ENCODE measurements around the gene COL20A1. TPM values are rescaled to one million over a fixed set of nuclear protein-coding genes. Genes with fewer than 3 reads are reported as not detected.
"Not testable (repeated sequence)": the region's sequence is repeated elsewhere in the genome, so short reads cannot be mapped to it uniquely, and the experiment has no call there.

The COL20A1 gene
- total RNA-seq, 5 donors from 2014 or later (not counting 1 experiment from before 2014, with no cell fraction given): 0.16 to 0.35 (median 0.23) TPM; not detected in 2

DNA sequence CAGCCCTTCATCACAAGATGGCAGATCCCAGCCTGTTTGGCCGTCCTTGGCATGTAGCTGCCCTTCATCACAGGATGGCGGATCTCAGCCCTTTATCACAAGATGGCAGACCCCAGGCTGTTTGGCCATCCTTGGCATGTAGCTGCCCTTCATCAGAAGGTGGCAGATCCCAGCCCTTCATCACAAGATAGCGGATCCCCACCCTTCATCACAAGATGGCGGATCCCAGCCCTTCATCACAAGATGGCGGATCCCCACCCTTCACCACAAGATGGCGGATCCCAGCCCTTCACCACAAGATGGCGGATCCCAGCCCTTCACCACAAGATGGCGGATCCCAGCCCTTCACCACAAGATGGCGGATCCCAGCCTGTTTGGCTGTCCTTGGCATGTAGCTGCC lies 42.1 kb downstream of the COL20A1 start:
- H3K36me3 Mint-ChIP-seq; H3K27ac Mint-ChIP-seq; DNase-seq; ATAC-seq (replicated peaks in 1 of 4); CTCF ChIA-PET; H3K9me3 ChIP-seq; H3K9me3 Mint-ChIP-seq; H3K27ac ChIP-seq (ENCODE audit: low read length); H3K4me3 Mint-ChIP-seq; H3K4me1 ChIP-seq (ENCODE audit: control insufficient read depth in 1 of 2, extremely low read depth in 1 of 2, insufficient read depth in 2 of 2, low read length in 2 of 2); H3K4me3 ChIP-seq (ENCODE audit: control insufficient read depth in 1 of 2, extremely low read depth in 1 of 2, low read length in 1 of 2); H3K36me3 ChIP-seq (ENCODE audit: control insufficient read depth in 2 of 2, extremely low read depth in 1 of 2, insufficient read depth in 1 of 2, low read length in 1 of 2); POLR2A ChIA-PET; H3K4me1 Mint-ChIP-seq: not testable (repeated sequence)
- peaks cover 0 to 42% of the 10 kb centered on the region in 2 experiments for H3K27me3 ChIP-seq (replicated peaks in 1 of 2; ENCODE audit: control insufficient read depth in 2 of 2, extremely low read depth in 1 of 2, insufficient read depth in 2 of 2, low read length in 1 of 2)
- peaks cover 25 to 31% of the 10 kb centered on the region in 2 donors for H3K27me3 Mint-ChIP-seq
- WGBS (ENCODE audit: insufficient coverage): 94% methylated on average over 2 of the region's 9 CpGs

DNA sequence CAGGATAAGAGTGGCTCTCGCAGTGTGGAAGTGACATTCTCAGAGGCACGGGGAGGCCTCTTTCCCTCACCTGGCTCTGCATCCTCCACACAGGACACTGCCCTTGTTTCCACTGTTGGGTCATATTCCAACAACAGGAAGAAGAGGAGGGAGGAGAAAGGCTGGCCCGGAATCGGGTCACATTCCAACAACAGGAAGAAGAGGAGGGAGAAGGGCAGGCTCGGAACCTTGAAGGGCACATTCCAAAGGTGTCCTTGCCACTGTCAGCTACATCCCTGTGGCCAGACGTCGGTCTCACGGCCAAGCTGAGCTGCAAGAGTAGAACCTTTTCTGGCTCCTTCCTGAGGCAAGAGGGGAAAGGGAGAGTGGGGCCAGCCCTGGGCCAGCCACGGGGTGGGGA lies 42.7 kb downstream of the COL20A1 start:
- POLR2A ChIA-PET: no interaction called here
- Histone ChIP-seq H3K27ac (ENCODE audit: low read length) (no peak overlapping the region), H3K4me3 (ENCODE audit: control insufficient read depth in 1 of 2, extremely low read depth in 1 of 2, low read length in 1 of 2) (no peak overlapping the region), H3K4me1 (ENCODE audit: control insufficient read depth in 1 of 2, extremely low read depth in 1 of 2, insufficient read depth in 2 of 2, low read length in 2 of 2) (no peaks in the 10 kb centered on the region), H3K36me3 (ENCODE audit: control insufficient read depth in 2 of 2, extremely low read depth in 1 of 2, insufficient read depth in 1 of 2, low read length in 1 of 2) (no peaks in the 10 kb centered on the region), H3K9me3 (no peaks in the 10 kb centered on the region), H3K27me3 (replicated peaks in 1 of 2; ENCODE audit: control insufficient read depth in 2 of 2, extremely low read depth in 1 of 2, insufficient read depth in 2 of 2, low read length in 1 of 2) (peaks cover 0 to 42% of the 10 kb centered on the region in 2 experiments)
- Mint-ChIP-seq H3K9me3 (peaks cover 6 to 9% (median 7%) of the 10 kb centered on the region in 3 donors), H3K27ac (no peak overlapping the region), H3K4me3 (no peak overlapping the region), H3K27me3 (peaks cover 26 to 38% of the 10 kb centered on the region in 2 donors), H3K4me1 (no peaks in the 10 kb centered on the region), H3K36me3 (no peaks in the 10 kb centered on the region)
- DNase-seq (no peak), ATAC-seq (replicated peaks in 1 of 4) (no peak)
- CTCF ChIA-PET: no interaction called here
- 61% methylated on average over 4 of the region's 9 CpGs for WGBS (ENCODE audit: insufficient coverage)

GRCh38 chr20:63336232-63336752 lies 43.3 kb downstream of the COL20A1 start:
- peaks cover 6 to 9% (median 7%) of the 10 kb centered on the region in 3 donors for H3K9me3 Mint-ChIP-seq
- H3K4me1 ChIP-seq (ENCODE audit: control insufficient read depth in 1 of 2, extremely low read depth in 1 of 2, insufficient read depth in 2 of 2, low read length in 2 of 2): no peaks in the 10 kb centered on the region
- WGBS (ENCODE audit: insufficient coverage): 92% methylated on average over 26 of the region's 29 CpGs
- H3K36me3 ChIP-seq (ENCODE audit: control insufficient read depth in 2 of 2, extremely low read depth in 1 of 2, insufficient read depth in 1 of 2, low read length in 1 of 2): no peaks in the 10 kb centered on the region
- no peak overlapping the region for H3K27ac Mint-ChIP-seq
- H3K9me3 ChIP-seq: no peaks in the 10 kb centered on the region
- ChIA-PET CTCF (no interaction called here), POLR2A (no interaction called here)
- no peak overlapping the region for H3K4me3 ChIP-seq (ENCODE audit: control insufficient read depth in 1 of 2, extremely low read depth in 1 of 2, low read length in 1 of 2)
- no peaks in the 10 kb centered on the region for H3K36me3 Mint-ChIP-seq
- H3K27ac ChIP-seq (ENCODE audit: low read length): no peak overlapping the region
- H3K4me1 Mint-ChIP-seq: no peaks in the 10 kb centered on the region
- no peak overlapping the region for H3K4me3 Mint-ChIP-seq
- DNase-seq (no peak), ATAC-seq (replicated peaks in 1 of 4) (no peak)
- H3K27me3 ChIP-seq (replicated peaks in 1 of 2; ENCODE audit: control insufficient read depth in 2 of 2, extremely low read depth in 1 of 2, insufficient read depth in 2 of 2, low read length in 1 of 2): peaks cover 0 to 42% of the 10 kb centered on the region in 2 experiments
- peaks cover 28 to 41% of the 10 kb centered on the region in 2 donors for H3K27me3 Mint-ChIP-seq

- DNase-seq (no peak), ATAC-seq (replicated peaks in 1 of 4) (no peak)
- peaks cover 39% of the 10 kb centered on the region in 2 donors for H3K27me3 Mint-ChIP-seq
- ChIA-PET CTCF (no interaction called here), POLR2A (no interaction called here)
- Histone ChIP-seq H3K27me3 (replicated peaks in 1 of 2; ENCODE audit: control insufficient read depth in 2 of 2, extremely low read depth in 1 of 2, insufficient read depth in 2 of 2, low read length in 1 of 2) (peaks cover 0 to 35% of the 10 kb centered on the region in 2 experiments), H3K4me3 (ENCODE audit: control insufficient read depth in 1 of 2, extremely low read depth in 1 of 2, low read length in 1 of 2) (no peak overlapping the region), H3K9me3 (no peaks in the 10 kb centered on the region), H3K27ac (ENCODE audit: low read length) (no peak overlapping the region), H3K36me3 (ENCODE audit: control insufficient read depth in 2 of 2, extremely low read depth in 1 of 2, insufficient read depth in 1 of 2, low read length in 1 of 2) (no peaks in the 10 kb centered on the region), H3K4me1 (ENCODE audit: control insufficient read depth in 1 of 2, extremely low read depth in 1 of 2, insufficient read depth in 2 of 2, low read length in 2 of 2) (no peaks in the 10 kb centered on the region)
- no peaks in the 10 kb centered on the region for H3K9me3 Mint-ChIP-seq
- no peaks in the 10 kb centered on the region for H3K36me3 Mint-ChIP-seq
- H3K27ac Mint-ChIP-seq: no peak overlapping the region
- WGBS (ENCODE audit: insufficient coverage): 76% methylated on average over 10 of the region's 12 CpGs
- no peak overlapping the region for H3K4me3 Mint-ChIP-seq
- H3K4me1 Mint-ChIP-seq: no peaks in the 10 kb centered on the region
Measured at GRCh38 chr20:63337786-63338420, 44.9 kb downstream of the COL20A1 start.

GRCh38 chr20:63339154-63340094 lies 46.4 kb downstream of the COL20A1 start:
- H3K36me3 ChIP-seq (ENCODE audit: control insufficient read depth in 2 of 2, extremely low read depth in 1 of 2, insufficient read depth in 1 of 2, low read length in 1 of 2); ATAC-seq (replicated peaks in 1 of 4); H3K4me3 Mint-ChIP-seq; H3K27ac Mint-ChIP-seq; DNase-seq; H3K36me3 Mint-ChIP-seq; CTCF ChIA-PET; H3K4me1 ChIP-seq (ENCODE audit: control insufficient read depth in 1 of 2, extremely low read depth in 1 of 2, insufficient read depth in 2 of 2, low read length in 2 of 2); H3K9me3 Mint-ChIP-seq; H3K27ac ChIP-seq (ENCODE audit: low read length); H3K9me3 ChIP-seq; H3K4me1 Mint-ChIP-seq; POLR2A ChIA-PET; H3K4me3 ChIP-seq (ENCODE audit: control insufficient read depth in 1 of 2, extremely low read depth in 1 of 2, low read length in 1 of 2): not testable (repeated sequence)
- peaks cover 40 to 42% of the 10 kb centered on the region in 2 donors for H3K27me3 Mint-ChIP-seq
- 71% methylated on average over 10 of the region's 14 CpGs for WGBS (ENCODE audit: insufficient coverage)
- H3K27me3 ChIP-seq (replicated peaks in 1 of 2; ENCODE audit: control insufficient read depth in 2 of 2, extremely low read depth in 1 of 2, insufficient read depth in 2 of 2, low read length in 1 of 2): peaks cover 0 to 32% of the 10 kb centered on the region in 2 experiments

- DNase-seq; H3K4me1 Mint-ChIP-seq; H3K27ac ChIP-seq (ENCODE audit: low read length); H3K9me3 ChIP-seq; CTCF ChIA-PET; POLR2A ChIA-PET; H3K9me3 Mint-ChIP-seq; H3K4me1 ChIP-seq (ENCODE audit: control insufficient read depth in 1 of 2, extremely low read depth in 1 of 2, insufficient read depth in 2 of 2, low read length in 2 of 2); H3K27ac Mint-ChIP-seq; H3K36me3 Mint-ChIP-seq; H3K4me3 ChIP-seq (ENCODE audit: control insufficient read depth in 1 of 2, extremely low read depth in 1 of 2, low read length in 1 of 2); ATAC-seq (replicated peaks in 1 of 4); H3K36me3 ChIP-seq (ENCODE audit: control insufficient read depth in 2 of 2, extremely low read depth in 1 of 2, insufficient read depth in 1 of 2, low read length in 1 of 2); H3K4me3 Mint-ChIP-seq: not testable (repeated sequence)
- H3K27me3 Mint-ChIP-seq: peaks cover 36 to 42% of the 10 kb centered on the region in 2 donors
- H3K27me3 ChIP-seq (replicated peaks in 1 of 2; ENCODE audit: control insufficient read depth in 2 of 2, extremely low read depth in 1 of 2, insufficient read depth in 2 of 2, low read length in 1 of 2): peaks cover 0 to 33% of the 10 kb centered on the region in 2 experiments
- WGBS (ENCODE audit: insufficient coverage): no CpG with 5 or more reads among the region's 10 CpGs
Measured at GRCh38 chr20:63340158-63340688, 47.2 kb downstream of the COL20A1 start.
